Tibial artery (tissue), 4 donors: ENCODE data around the gene HPCAL4.

Experiments used
- DNase-seq, 2 donors: peaks; one replicate each; pipeline ENCODE4 v3.0.0-alpha.2; 2019
- H3K27ac ChIP-seq, 2 donors: fragments of 200-600 bp; sonication (generic) in 1 of 2; 1 replicate in 1 of 2; 2 replicates in 1 of 2; pipeline ENCODE4 v1.5.1; 2018 to 2019; ENCODE audit warnings: mild to moderate bottlenecking in 1 of 2
- H3K27me3 ChIP-seq, 2 donors: fragments of 200-600 bp; sonication (generic) in 1 of 2; one replicate each; pipeline versions ENCODE4 v1.5.1 to v1.6.0; 2016 to 2019
- H3K36me3 ChIP-seq, 3 donors: fragments of 200-600 bp; sonication (generic) in 2 of 3; one replicate each; pipeline ENCODE4 v1.5.1; 2016 to 2019; ENCODE audit warnings: mild to moderate bottlenecking in 2 of 3
- H3K4me1 ChIP-seq, 4 donors: fragments of 200-600 bp; sonication (generic) in 2 of 4; 1 replicate in 3 of 4; 2 replicates in 1 of 4; pipeline ENCODE4 v1.5.1; 2016 to 2019
- H3K4me3 ChIP-seq, 2 donors: fragments of 200-600 bp; sonication (generic) in 1 of 2; 1 replicate in 1 of 2; 2 replicates in 1 of 2; pipeline ENCODE4 v1.5.1; 2018 to 2019; ENCODE audit warnings: mild to moderate bottlenecking in 2 of 2
- H3K9me3 ChIP-seq, 3 donors: fragments of 200-600 bp; sonication (generic) in 1 of 3; one replicate each; pipeline ENCODE4 v1.5.1; 2016 to 2019
- intact Hi-C: fragments of 100-400 bp; cut with DNase I; formaldehyde crosslinking; loops from one replicate; pipeline ENCODE4 v1.15.0; 2023; ENCODE audit warnings: low total_unique reads
- TF ChIP-seq, protein P1 (sequence below), 2 experiments: fragments of 200-600 bp in 1 of 2; fragments of 450-650 bp in 1 of 2; IDR thresholded peaks; one replicate each; pipeline ENCODE4 v1.5.1; 2017 to 2019; ENCODE audit warnings: antibody characterized with exemption in 2 of 2, mild to moderate bottlenecking in 1 of 2, moderate library complexity in 1 of 2

Gene HPCAL4

GRCh38 chr1:39683591-39684312, 7.5 kb downstream of the HPCAL4 start:
- H3K4me3 ChIP-seq, result no peak overlapping the region
- no peaks in the 10 kb centered on the region for H3K9me3 ChIP-seq
- DNase-seq, result no peak
- H3K36me3 ChIP-seq, result no peaks in the 10 kb centered on the region
- no peak overlapping the region for H3K27ac ChIP-seq
- TF ChIP-seq, protein P1, sequence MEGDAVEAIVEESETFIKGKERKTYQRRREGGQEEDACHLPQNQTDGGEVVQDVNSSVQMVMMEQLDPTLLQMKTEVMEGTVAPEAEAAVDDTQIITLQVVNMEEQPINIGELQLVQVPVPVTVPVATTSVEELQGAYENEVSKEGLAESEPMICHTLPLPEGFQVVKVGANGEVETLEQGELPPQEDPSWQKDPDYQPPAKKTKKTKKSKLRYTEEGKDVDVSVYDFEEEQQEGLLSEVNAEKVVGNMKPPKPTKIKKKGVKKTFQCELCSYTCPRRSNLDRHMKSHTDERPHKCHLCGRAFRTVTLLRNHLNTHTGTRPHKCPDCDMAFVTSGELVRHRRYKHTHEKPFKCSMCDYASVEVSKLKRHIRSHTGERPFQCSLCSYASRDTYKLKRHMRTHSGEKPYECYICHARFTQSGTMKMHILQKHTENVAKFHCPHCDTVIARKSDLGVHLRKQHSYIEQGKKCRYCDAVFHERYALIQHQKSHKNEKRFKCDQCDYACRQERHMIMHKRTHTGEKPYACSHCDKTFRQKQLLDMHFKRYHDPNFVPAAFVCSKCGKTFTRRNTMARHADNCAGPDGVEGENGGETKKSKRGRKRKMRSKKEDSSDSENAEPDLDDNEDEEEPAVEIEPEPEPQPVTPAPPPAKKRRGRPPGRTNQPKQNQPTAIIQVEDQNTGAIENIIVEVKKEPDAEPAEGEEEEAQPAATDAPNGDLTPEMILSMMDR (IDR thresholded peaks at IDR 0.05), result no peak
- H3K27me3 ChIP-seq, result peaks cover 0 to 76% of the 10 kb centered on the region in 2 donors
- intact Hi-C loops, result no loop called here
- no peaks in the 10 kb centered on the region for H3K4me1 ChIP-seq

DNA sequence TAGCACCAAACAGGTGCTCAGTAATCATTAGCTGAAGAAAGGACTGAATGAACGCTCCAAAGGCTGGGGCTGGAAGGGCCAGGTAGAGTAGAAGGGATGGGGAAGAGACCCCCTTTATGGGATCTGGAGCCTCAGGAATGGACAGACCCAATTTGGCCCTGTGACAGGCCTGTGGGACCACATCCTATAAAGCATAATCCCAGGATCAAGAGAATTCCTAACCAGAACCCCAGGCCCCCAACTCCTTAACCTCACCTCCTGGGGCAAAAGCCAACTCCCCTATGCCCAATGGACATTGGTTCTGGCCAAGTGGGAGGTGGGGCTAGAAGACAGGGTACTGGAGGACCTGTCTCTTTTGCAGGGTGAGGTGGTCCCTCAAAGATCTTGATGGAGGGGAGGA, 9.2 kb downstream of the HPCAL4 start:
- intact Hi-C loops, result no loop called here
- Histone ChIP-seq H3K27ac (no peak overlapping the region), H3K36me3 (no peaks in the 10 kb centered on the region), H3K27me3 (peaks cover 0 to 61% of the 10 kb centered on the region in 2 donors), H3K4me1 (no peaks in the 10 kb centered on the region), H3K9me3 (no peaks in the 10 kb centered on the region), H3K4me3 (no peak overlapping the region)
- no peak for DNase-seq
- TF ChIP-seq, protein P1 (IDR thresholded peaks at IDR 0.05), result no peak

- TF ChIP-seq, protein P1 (IDR thresholded peaks at IDR 0.05), result no peak
- no peak for DNase-seq
- Histone ChIP-seq H3K36me3 (no peaks in the 10 kb centered on the region), H3K4me1 (no peaks in the 10 kb centered on the region), H3K4me3 (no peak overlapping the region), H3K27ac (no peak overlapping the region), H3K9me3 (no peaks in the 10 kb centered on the region), H3K27me3 (peaks cover 0 to 54% of the 10 kb centered on the region in 2 donors)
- intact Hi-C loops, result no loop called here
Observed at GRCh38 chr1:39681294-39681693, 9.9 kb downstream of the HPCAL4 start.

DNA sequence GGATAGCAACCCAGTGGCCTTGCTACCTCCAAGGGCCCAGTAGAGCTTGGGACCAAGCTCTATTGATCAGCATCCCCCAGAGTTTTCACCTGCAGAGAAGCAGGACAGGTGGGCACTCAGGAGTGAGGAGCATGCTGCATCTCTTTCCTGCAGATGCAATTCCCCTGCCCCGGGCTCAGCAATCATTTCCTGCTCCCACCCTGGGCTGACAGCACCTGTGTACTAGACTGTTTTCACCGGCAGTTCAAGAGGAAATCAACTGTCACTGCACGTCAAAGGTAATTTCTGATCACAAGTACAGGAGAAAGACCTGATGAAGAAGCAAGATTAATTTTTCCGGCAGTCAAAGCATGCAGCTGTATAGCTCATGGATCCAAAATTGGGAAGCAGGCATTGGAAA, 10.5 kb downstream of the HPCAL4 start:
- no peak overlapping the region for H3K4me3 ChIP-seq
- TF ChIP-seq, protein P1 (IDR thresholded peaks at IDR 0.05), result no peak
- no peaks in the 10 kb centered on the region for H3K9me3 ChIP-seq
- no peaks in the 10 kb centered on the region for H3K4me1 ChIP-seq
- H3K27me3 ChIP-seq, result peaks cover 0 to 53% of the 10 kb centered on the region in 2 donors
- DNase-seq, result no peak
- H3K27ac ChIP-seq, result no peak overlapping the region
- H3K36me3 ChIP-seq, result no peaks in the 10 kb centered on the region
- intact Hi-C loops, result no loop called here

DNA sequence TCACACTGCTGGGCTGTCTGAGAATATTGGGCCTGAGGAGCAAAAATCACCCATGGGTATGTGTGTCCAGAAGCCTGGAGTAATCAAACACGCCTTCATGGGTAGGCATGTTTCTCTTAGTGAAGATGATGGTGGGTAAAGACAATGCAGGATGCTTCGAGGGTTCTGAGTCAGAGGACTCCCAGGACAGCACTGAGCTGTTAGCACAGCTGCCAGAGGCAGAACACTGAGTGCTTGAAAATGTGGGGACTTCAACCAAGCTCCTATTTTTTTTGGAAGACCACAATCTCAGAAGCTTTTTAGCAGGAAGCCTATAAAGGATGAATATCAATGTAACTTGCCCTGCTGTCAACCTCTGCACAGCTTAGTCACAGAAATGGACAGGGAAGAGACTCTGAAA, 11.4 kb downstream of the HPCAL4 start:
- H3K4me3 ChIP-seq, result no peak overlapping the region
- no peaks in the 10 kb centered on the region for H3K36me3 ChIP-seq
- H3K27me3 ChIP-seq, result peaks cover 0 to 45% of the 10 kb centered on the region in 2 donors
- TF ChIP-seq, protein P1 (IDR thresholded peaks at IDR 0.05), result no peak
- no peak for DNase-seq
- intact Hi-C loops, result no loop called here
- no peak overlapping the region for H3K27ac ChIP-seq
- no peaks in the 10 kb centered on the region for H3K4me1 ChIP-seq
- H3K9me3 ChIP-seq, result no peaks in the 10 kb centered on the region
